Measurements from ENCODE around the gene TMEM30B.

Gene TMEM30B

DNA sequence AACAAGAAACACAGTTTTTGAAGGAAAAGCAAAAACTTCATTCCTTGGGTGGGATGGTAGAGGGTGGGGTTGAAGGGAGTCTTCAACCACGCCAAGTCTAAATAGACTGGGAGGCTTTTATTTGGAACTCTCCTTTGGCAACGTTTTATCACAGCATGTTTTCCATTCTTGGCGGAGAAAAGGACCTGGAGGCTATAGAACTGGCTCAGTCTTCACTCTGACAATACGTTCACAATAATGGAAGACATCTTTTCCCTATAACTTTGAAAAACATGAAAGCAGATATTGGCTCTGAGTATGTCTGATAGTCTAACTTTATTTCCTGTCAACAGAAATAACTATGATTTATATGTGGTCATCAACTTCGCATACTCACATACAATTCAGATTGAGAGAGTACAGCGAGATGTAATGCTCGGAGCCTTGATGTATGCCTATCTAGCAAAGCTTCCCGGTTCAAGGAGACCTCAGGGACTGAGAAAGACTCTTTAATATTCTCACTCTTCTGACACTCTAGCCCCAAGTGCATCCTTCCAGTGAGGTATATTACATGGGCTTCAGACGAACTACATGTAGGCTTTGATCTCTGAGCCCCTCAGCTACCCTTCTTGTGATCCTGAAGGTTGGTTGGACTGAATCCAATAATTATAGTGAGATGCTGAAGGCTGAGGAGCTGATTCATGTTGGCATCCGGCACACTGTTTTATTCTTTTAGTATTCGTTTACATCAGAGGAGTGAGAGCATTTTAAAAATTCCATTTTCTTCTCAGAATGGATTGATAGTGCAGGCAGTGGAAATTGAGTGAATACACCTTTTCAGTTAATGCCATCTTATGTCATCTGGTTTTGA lies 14.0 kb downstream of the TMEM30B start:
- H3K4me3 ChIP-seq (ENCODE audit: low read depth, low read length) = no peak overlapping the region
- ChIA-PET CTCF (interaction anchor here (0.6 to 6.8 kb wide), 9 partner anchors 10 to 644 kb away, joined by 3 to 90 read pairs (median 5); partner anchors contain the start of gene TMEM30B), POLR2A (no interaction called here)
- no peak for DNase-seq (ENCODE audit: low read depth, low spot score)
- TF ChIP-seq, protein P1, sequence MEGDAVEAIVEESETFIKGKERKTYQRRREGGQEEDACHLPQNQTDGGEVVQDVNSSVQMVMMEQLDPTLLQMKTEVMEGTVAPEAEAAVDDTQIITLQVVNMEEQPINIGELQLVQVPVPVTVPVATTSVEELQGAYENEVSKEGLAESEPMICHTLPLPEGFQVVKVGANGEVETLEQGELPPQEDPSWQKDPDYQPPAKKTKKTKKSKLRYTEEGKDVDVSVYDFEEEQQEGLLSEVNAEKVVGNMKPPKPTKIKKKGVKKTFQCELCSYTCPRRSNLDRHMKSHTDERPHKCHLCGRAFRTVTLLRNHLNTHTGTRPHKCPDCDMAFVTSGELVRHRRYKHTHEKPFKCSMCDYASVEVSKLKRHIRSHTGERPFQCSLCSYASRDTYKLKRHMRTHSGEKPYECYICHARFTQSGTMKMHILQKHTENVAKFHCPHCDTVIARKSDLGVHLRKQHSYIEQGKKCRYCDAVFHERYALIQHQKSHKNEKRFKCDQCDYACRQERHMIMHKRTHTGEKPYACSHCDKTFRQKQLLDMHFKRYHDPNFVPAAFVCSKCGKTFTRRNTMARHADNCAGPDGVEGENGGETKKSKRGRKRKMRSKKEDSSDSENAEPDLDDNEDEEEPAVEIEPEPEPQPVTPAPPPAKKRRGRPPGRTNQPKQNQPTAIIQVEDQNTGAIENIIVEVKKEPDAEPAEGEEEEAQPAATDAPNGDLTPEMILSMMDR (IDR thresholded peaks at IDR 0.05; ENCODE audit: insufficient read depth, low read length, missing control alignments) = no peak

DNA sequence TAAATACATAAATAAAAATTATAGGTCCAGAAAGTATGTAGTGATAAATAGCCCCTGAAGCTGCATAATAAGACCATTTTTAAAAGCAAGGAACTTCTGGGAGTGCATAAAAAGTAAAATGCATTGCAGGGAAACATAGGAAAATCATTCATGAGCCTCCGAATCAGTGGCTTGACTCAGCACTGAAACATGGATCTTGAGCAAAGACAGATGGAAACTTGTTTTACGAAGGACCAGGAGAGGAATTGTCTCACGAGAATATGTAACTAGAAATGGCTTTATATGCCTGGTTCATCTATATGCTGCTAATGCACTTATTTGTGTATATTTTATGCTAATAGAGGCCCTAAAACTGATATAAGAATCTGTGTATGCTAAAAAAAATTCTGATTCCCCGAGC lies 14.7 kb downstream of the TMEM30B start:
- DNase-seq (ENCODE audit: low read depth, low spot score) = no peak
- ChIA-PET CTCF (interaction anchor here (1.0 to 6.8 kb wide), 2 partner anchors 9 to 15 kb away, joined by 3 to 90 read pairs; partner anchors contain the start of gene TMEM30B), POLR2A (no interaction called here)
- TF ChIP-seq, protein P1 (IDR thresholded peaks at IDR 0.05; ENCODE audit: insufficient read depth, low read length, missing control alignments) = no peak
- no peak overlapping the region for H3K4me3 ChIP-seq (ENCODE audit: low read depth, low read length)

DNA sequence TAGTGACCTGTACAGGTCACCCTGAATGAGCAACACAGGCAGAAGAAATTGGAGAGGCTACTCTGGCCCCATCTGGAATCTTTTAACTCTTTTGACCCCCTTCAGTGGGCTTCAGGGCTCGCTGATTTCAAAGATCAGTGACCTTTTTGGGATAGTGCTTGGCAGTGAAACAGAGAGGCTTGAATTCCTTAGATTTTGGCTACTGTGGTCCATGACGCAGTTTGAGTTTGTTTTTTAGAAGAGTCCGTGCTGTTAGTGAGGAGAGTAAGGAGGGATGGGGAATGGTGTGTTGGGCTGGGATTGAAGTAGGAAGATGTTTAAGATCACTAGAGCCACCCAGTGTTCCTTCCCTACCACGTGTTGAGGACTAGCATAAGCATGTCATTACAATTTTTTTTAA lies 16.5 kb downstream of the TMEM30B start:
- ChIA-PET POLR2A (no interaction called here), CTCF (interaction anchor here (3.8 kb wide), 1 partner anchor 12 kb away, joined by 19 read pairs; no protein-coding TSS in a partner anchor)
- no peak for DNase-seq (ENCODE audit: low read depth, low spot score)
- no peak overlapping the region for H3K4me3 ChIP-seq (ENCODE audit: low read depth, low read length)
- TF ChIP-seq, protein P1 (IDR thresholded peaks at IDR 0.05; ENCODE audit: insufficient read depth, low read length, missing control alignments) = no peak

DNA sequence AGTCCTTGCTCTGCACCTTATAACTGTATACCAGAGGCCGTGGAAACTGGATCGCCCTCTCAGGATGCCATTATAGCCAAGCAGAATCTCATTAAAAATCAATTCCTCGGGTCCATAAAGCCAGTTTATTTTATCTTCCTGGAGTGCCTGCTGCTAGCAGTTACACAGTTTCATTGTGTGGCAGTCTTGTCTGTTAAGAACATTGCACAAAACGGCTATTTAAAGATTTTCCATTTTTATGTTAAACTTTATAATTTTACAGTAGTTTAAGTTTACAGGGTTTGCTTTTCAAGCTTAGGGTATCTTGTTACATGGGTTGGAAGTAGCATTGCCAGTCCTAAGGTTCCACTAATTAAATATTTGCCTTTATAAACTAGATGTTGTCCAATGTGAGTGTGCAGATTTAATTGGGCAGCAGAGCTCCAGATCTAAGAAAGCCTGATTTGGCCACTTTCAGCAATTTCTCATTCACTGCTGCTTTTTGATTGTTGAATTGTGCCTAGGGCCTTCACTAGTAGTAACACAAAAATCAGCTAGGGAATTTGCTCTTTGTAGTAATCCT lies 17.0 kb downstream of the TMEM30B start:
- ChIA-PET CTCF (interaction anchor here (3.8 kb wide), 1 partner anchor 11 kb away, joined by 19 read pairs; no protein-coding TSS in a partner anchor), POLR2A (no interaction called here)
- DNase-seq (ENCODE audit: low read depth, low spot score) = no peak
- H3K4me3 ChIP-seq (ENCODE audit: low read depth, low read length) = no peak overlapping the region
- TF ChIP-seq, protein P1 (IDR thresholded peaks at IDR 0.05; ENCODE audit: insufficient read depth, low read length, missing control alignments) = no peak

DNA sequence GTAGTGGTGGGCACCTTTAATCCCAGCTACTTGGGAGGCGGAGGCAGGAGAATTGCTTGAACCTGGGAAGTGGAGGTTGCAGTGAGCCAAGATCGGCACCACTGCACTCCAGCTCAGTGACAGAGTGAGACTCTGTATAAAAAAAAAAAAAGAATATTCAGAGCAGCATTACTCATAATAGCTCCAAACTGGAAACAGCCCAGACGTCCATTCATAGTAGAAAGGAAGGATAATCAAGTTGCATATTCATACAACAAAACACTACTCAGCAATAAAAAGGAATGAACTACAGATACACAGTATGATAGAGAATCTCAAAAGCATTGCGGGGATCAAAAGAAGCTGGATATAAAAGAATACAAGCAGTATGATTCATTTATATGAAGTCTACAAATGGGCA lies 19.1 kb downstream of the TMEM30B start:
- TF ChIP-seq, protein P1 (IDR thresholded peaks at IDR 0.05; ENCODE audit: insufficient read depth, low read length, missing control alignments) = no peak
- H3K4me3 ChIP-seq (ENCODE audit: low read depth, low read length) = no peak overlapping the region
- ChIA-PET POLR2A (no interaction called here), CTCF (interaction anchor here (0.6 to 3.8 kb wide), 6 partner anchors 7 to 912 kb away, joined by 3 to 19 read pairs (median 4); no protein-coding TSS in a partner anchor)
- DNase-seq (ENCODE audit: low read depth, low spot score) = no peak
